Kidney epithelial cell (primary cell): ENCODE results near the gene ATP13A1. TPM values are rescaled to one million over a fixed set of nuclear protein-coding genes. Genes with fewer than 3 reads are reported as not detected.
A peak's percentile ranks its signal among the peaks of the same experiment; 100 is the strongest.
"Not testable (repeated sequence)": the region's sequence is repeated elsewhere in the genome, so short reads cannot be mapped to it uniquely, and the experiment has no call there.

Experiments
- DNase-seq: peaks from one replicate; pipeline ENCODE4 v3.0.0-alpha.2; 2010; ENCODE audit warnings: low read depth
- H3K27me3 ChIP-seq: 2 replicates; pipeline ENCODE4 v1.6.0; 2011; ENCODE audit warnings: low read length; ENCODE audit not compliant: control insufficient read depth, insufficient read depth
- H3K36me3 ChIP-seq: 2 replicates; pipeline ENCODE4 v1.5.1; 2011; ENCODE audit warnings: low read length; ENCODE audit not compliant: control insufficient read depth, insufficient read depth
- H3K4me3 ChIP-seq: 2 replicates; pipeline ENCODE4 v1.5.1; 2011; ENCODE audit warnings: low read depth, mild to moderate bottlenecking, control low read depth, low read length
- CTCF ChIP-seq: IDR thresholded peaks from 2 replicates; pipeline ENCODE4 v1.5.1; 2011; ENCODE audit warnings: mild to moderate bottlenecking, moderate library complexity, low read length, control low read depth, inconsistent platforms; ENCODE audit not compliant: insufficient read depth, poor library complexity, severe bottlenecking
- total RNA-seq: library from RNA; depleted of rRNA; stranded (reverse); fragments of >200 nt; gene quantifications from 2 replicates; pipeline ENCODE4 v1.2.3, GENCODE V29; 2015

ATP13A1 gene
- total RNA-seq, 1 donor from 2014 or later, result 76.9 TPM

- DNase-seq, result peak; percentile 71
- TF ChIP-seq CTCF, result no peak
Observed at GRCh38 chr19:19668230-19669012, 4.9 kb upstream of the ATP13A1 start, which contains the start of gene ZNF101. TSS of gene ZNF101 (plus strand) at chr19:19668839. CDS start at chr19:19668964, 125 bp downstream.

GRCh38 chr19:19665420-19665948 is 2.0 kb upstream of the ATP13A1 start:
- not testable (repeated sequence) for DNase-seq, H3K4me3 ChIP-seq

More at GRCh38 chr19:19668230-19669012, 4.9 kb upstream of the ATP13A1 start, which contains the start of gene ZNF101:
- Histone ChIP-seq H3K36me3 (no peaks in the 10 kb centered on the region), H3K27me3 (no peaks in the 10 kb centered on the region), H3K4me3 (peak within 1 kb of the TSS; percentile 77)

GRCh38 chr19:19662871-19663255 is 613 bp downstream of the ATP13A1 start:
- no peaks in the 10 kb centered on the region for H3K27me3 ChIP-seq

More at GRCh38 chr19:19665420-19665948, 2.0 kb upstream of the ATP13A1 start:
- H3K36me3 ChIP-seq, H3K27me3 ChIP-seq: not testable (repeated sequence)

GRCh38 chr19:19662344-19662743 is 1.1 kb downstream of the ATP13A1 start:
- no peaks in the 10 kb centered on the region for H3K36me3 ChIP-seq
- H3K4me3 ChIP-seq, result peak overlapping the region; percentile 99
- no peak for DNase-seq
- TF ChIP-seq CTCF, result no peak
- no peaks in the 10 kb centered on the region for H3K27me3 ChIP-seq

More at GRCh38 chr19:19662871-19663255, 613 bp downstream of the ATP13A1 start:
- Histone ChIP-seq H3K4me3 (peak overlapping the region; percentile 99), H3K36me3 (no peaks in the 10 kb centered on the region)
- no peak for DNase-seq
- TF ChIP-seq CTCF, result no peak

GRCh38 chr19:19661675-19662251 is 1.7 kb downstream of the ATP13A1 start:
- Histone ChIP-seq H3K36me3 (no peaks in the 10 kb centered on the region), H3K4me3 (no peak overlapping the region), H3K27me3 (no peaks in the 10 kb centered on the region)
- no peak for TF ChIP-seq CTCF
- no peak for DNase-seq

GRCh38 chr19:19661141-19661674 is 2.3 kb downstream of the ATP13A1 start:
- no peaks in the 10 kb centered on the region for H3K36me3 ChIP-seq
- no peak for TF ChIP-seq CTCF

More at GRCh38 chr19:19661141-19661674, 2.3 kb downstream of the ATP13A1 start:
- no peak for DNase-seq
- no peak overlapping the region for H3K4me3 ChIP-seq
- no peaks in the 10 kb centered on the region for H3K27me3 ChIP-seq
